Type B pancreatic cell (in vitro differentiated cells): Measurements from ENCODE around the gene LRMDA. TPM values are rescaled to one million over a fixed set of nuclear protein-coding genes. Genes with fewer than 3 reads are reported as not detected.
A peak's percentile ranks its signal among the peaks of the same experiment; 100 is the strongest.

ENCODE experiments used
- DNase-seq: peaks from one replicate; pipeline ENCODE4 v3.0.0; 2021; ENCODE audit warnings: mixed read lengths; ENCODE audit not compliant: unreplicated experiment; ENCODE audit errors: extremely low spot score
- H3K27ac Mint-ChIP-seq: 2 replicates; pipeline ENCODE4 v1.8.0; 2021; ENCODE audit warnings: mild to moderate bottlenecking, mixed read lengths
- H3K27me3 Mint-ChIP-seq: 2 replicates; pipeline ENCODE4 v1.8.0; 2021; ENCODE audit warnings: mixed read lengths
- H3K36me3 Mint-ChIP-seq: 2 replicates; pipeline ENCODE4 v1.8.0; 2021; ENCODE audit warnings: mixed read lengths
- H3K4me1 Mint-ChIP-seq: one replicate; pipeline ENCODE4 v1.8.0; 2021; ENCODE audit warnings: mixed read lengths; ENCODE audit not compliant: unreplicated experiment
- H3K4me3 Mint-ChIP-seq: 2 replicates; pipeline ENCODE4 v1.8.0; 2021; ENCODE audit warnings: mild to moderate bottlenecking, mixed read lengths
- H3K9me3 Mint-ChIP-seq: 2 replicates; pipeline ENCODE4 v1.8.0; 2021; ENCODE audit warnings: mixed read lengths
- total RNA-seq: library from RNA; stranded (reverse); gene quantifications from 2 replicates; pipeline ENCODE4 v1.2.1, GENCODE V29; 2021; ENCODE audit warnings: low replicate concordance
- TF ChIP-seq, protein P1 (sequence below): fragments of 200-600 bp; sonication (generic); conservative IDR thresholded peaks from 2 replicates; pipeline ENCODE4 v1.5.0; 2021; ENCODE audit warnings: antibody characterized with exemption, mild to moderate bottlenecking

Gene LRMDA
- total RNA-seq, 1 donor from 2014 or later: 2.0 TPM

DNA sequence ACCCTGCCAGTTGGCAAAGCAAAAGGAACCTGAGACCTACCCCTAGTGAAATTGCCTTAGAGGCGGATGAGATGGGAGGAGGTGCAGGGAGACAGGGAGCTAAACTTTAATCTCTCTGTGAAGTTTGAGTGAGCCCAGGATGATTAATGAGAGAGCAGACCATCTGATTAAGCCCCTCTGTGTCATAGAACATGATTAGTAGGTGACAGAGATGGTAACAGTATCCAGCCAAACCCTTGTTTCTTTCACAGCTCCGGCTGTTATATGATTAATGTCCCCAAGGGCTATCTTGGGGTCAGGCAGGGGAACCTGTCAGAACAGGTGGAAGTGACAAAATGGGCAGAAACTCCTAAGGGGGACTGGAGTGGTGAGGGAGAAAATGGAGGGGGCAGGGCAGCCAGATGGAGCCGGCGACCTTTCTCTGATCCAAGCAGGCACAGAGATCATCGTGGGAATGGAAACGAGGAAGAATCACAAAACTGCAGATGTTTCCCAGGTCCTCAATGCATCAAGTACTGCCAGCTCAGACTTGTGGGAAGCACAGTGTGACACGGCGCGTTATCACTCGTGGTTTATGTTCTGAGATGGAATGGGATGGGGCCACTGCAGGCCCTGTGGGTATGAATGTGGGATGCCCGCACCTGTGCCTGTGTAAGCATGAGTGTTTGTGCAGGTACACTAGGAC lies 684.2 kb downstream of the LRMDA start:
- Mint-ChIP-seq H3K27me3 (peaks cover 72% of the 10 kb centered on the region), H3K9me3 (peaks cover 7% of the 10 kb centered on the region), H3K27ac (peak overlapping the region; percentile 29), H3K4me3 (peak overlapping the region; percentile 17), H3K4me1 (peaks cover 52% of the 10 kb centered on the region), H3K36me3 (peaks cover 6% of the 10 kb centered on the region)
- no peak for DNase-seq
- TF ChIP-seq, protein P1, sequence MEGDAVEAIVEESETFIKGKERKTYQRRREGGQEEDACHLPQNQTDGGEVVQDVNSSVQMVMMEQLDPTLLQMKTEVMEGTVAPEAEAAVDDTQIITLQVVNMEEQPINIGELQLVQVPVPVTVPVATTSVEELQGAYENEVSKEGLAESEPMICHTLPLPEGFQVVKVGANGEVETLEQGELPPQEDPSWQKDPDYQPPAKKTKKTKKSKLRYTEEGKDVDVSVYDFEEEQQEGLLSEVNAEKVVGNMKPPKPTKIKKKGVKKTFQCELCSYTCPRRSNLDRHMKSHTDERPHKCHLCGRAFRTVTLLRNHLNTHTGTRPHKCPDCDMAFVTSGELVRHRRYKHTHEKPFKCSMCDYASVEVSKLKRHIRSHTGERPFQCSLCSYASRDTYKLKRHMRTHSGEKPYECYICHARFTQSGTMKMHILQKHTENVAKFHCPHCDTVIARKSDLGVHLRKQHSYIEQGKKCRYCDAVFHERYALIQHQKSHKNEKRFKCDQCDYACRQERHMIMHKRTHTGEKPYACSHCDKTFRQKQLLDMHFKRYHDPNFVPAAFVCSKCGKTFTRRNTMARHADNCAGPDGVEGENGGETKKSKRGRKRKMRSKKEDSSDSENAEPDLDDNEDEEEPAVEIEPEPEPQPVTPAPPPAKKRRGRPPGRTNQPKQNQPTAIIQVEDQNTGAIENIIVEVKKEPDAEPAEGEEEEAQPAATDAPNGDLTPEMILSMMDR: no peak

DNA sequence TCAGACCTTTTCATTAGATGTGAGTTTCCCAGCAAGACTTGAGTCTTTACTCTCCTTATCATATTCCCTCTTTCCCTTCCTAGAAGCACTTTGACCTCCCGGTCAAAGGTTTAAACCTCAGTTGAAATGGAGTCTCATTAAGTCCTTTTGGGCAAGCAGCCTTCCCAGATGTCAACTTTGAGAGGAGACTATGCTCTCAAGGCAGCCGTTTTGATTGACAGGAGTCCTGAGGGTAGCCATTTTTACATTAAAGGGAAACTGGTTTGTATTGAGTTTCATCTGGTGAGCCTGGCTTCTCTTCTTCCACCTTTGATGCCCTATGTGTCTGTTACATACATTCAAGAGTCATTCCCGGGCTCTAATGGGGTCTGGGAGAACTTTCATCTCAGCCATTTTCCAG lies 685.1 kb downstream of the LRMDA start:
- TF ChIP-seq, protein P1: no peak
- H3K4me1 Mint-ChIP-seq: peaks cover 45% of the 10 kb centered on the region
- no peak overlapping the region for H3K27ac Mint-ChIP-seq
- H3K4me3 Mint-ChIP-seq: no peak overlapping the region
- no peaks in the 10 kb centered on the region for H3K9me3 Mint-ChIP-seq
- no peak for DNase-seq
- H3K27me3 Mint-ChIP-seq: peaks cover 71% of the 10 kb centered on the region
- no peaks in the 10 kb centered on the region for H3K36me3 Mint-ChIP-seq

DNA sequence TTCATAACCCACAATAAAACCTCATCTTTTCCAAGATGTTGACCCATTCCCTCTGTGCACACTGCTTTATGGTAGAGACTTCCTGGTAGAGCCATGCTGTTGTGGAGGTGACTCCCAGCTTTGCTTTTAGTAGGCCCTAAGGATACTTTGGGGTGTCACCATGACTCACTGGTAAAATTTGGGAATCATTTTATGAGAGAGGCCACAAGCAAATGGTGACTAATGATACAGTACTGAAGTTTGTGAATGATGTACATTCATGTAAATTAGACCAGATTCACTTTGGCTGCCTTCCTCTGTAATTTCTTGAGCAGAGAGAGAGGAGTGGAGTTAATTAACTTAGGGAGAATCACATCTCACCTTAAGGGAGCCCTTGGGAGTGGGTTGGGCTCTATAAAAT lies 686.5 kb downstream of the LRMDA start:
- no peak for DNase-seq
- H3K27ac Mint-ChIP-seq: no peak overlapping the region

DNA sequence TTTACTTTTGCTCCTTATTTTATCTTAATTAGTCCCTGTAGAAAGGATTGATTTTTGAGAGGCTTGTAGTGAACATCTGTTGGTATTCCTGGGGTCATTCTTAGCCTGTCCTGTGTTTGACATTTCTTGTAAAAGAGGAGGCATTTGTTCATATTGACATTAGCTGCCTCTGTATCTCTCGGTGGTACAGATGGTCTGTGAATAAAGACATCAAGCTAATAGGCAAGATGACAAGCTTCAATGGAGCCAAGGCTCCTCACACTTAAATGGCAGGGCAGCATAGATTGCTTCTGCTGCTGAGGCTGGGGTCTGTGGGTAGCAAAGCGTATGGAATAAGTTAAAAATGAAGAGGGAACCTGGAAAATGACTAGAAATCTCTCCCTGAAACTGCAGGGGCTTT lies 687.6 kb downstream of the LRMDA start:
- no peak overlapping the region for H3K27ac Mint-ChIP-seq
- H3K4me1 Mint-ChIP-seq: peaks cover 32% of the 10 kb centered on the region
- H3K9me3 Mint-ChIP-seq: no peaks in the 10 kb centered on the region
- H3K4me3 Mint-ChIP-seq: no peak overlapping the region
- no peak for DNase-seq
- peaks cover 73% of the 10 kb centered on the region for H3K27me3 Mint-ChIP-seq
- no peaks in the 10 kb centered on the region for H3K36me3 Mint-ChIP-seq
- TF ChIP-seq, protein P1: no peak

More for the DNA sequence above, 686.5 kb downstream of the LRMDA start:
- H3K27me3 Mint-ChIP-seq: peaks cover 74% of the 10 kb centered on the region
- TF ChIP-seq, protein P1: no peak
- no peak overlapping the region for H3K4me3 Mint-ChIP-seq
- no peaks in the 10 kb centered on the region for H3K9me3 Mint-ChIP-seq
- peaks cover 37% of the 10 kb centered on the region for H3K4me1 Mint-ChIP-seq
- H3K36me3 Mint-ChIP-seq: no peaks in the 10 kb centered on the region

DNA sequence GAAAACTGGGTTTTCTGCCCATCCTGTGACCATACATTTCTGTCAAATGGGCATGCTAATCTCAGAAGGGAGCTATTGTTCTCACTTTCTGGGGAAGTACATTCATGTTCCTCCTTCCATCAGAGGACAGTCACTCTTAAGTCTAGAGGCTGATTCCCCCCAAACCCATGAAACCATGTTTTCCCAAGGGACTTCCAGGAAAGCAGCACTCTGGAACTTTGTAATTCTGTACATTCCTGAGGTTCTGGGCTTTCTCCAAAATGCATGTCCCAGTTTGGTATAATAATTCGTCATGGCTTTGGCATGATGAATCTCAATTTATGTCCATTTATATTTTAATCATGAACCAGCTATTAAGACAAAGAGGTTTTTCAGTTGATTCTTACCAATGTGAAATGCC lies 688.1 kb downstream of the LRMDA start:
- no peaks in the 10 kb centered on the region for H3K9me3 Mint-ChIP-seq
- H3K4me1 Mint-ChIP-seq: peaks cover 29% of the 10 kb centered on the region
- no peak overlapping the region for H3K27ac Mint-ChIP-seq
- no peak for DNase-seq
- peaks cover 71% of the 10 kb centered on the region for H3K27me3 Mint-ChIP-seq
- no peak overlapping the region for H3K4me3 Mint-ChIP-seq
- TF ChIP-seq, protein P1: no peak
- no peaks in the 10 kb centered on the region for H3K36me3 Mint-ChIP-seq
